IPS DF 6.9 (cell line): ENCODE measurements around the gene IGLL5.

Experiments
- DNase-seq: peaks from one replicate; pipeline ENCODE4 v3.0.0-alpha.2; 2013; ENCODE audit warnings: low read depth, low spot score
- H3K27ac ChIP-seq: one replicate; pipeline ENCODE4 v1.5.1; 2013; ENCODE audit warnings: low read length, control low read depth
- H3K27me3 ChIP-seq: 2 replicates; pipeline ENCODE4 v1.6.1; 2013; ENCODE audit warnings: mild to moderate bottlenecking, low read length; ENCODE audit not compliant: control insufficient read depth, insufficient read depth
- H3K36me3 ChIP-seq: 2 replicates; pipeline ENCODE4 v1.6.1; 2013; ENCODE audit warnings: low read length; ENCODE audit not compliant: control insufficient read depth, insufficient read depth
- H3K4me1 ChIP-seq: 2 replicates; pipeline ENCODE4 v1.6.1; 2013; ENCODE audit warnings: low read length; ENCODE audit not compliant: control insufficient read depth, insufficient read depth
- H3K4me3 ChIP-seq: 2 replicates; pipeline ENCODE4 v1.5.1; 2013; ENCODE audit warnings: mild to moderate bottlenecking, low read length
- H3K9me3 ChIP-seq: 2 replicates; pipeline ENCODE4 v1.6.1; 2013; ENCODE audit warnings: low read length, inconsistent platforms; ENCODE audit not compliant: control insufficient read depth, insufficient read depth
- WGBS: extraction: QIAGEN DNeasy Blood & Tissue Kit; methylation state at CpG from one replicate; pipeline ENCODE4 v1.1.7; 2013; ENCODE audit warnings: mixed read lengths, missing lambda C conversion rate; ENCODE audit not compliant: insufficient read length, insufficient coverage; 5-methylcytosine and 5-hydroxymethylcytosine counted together

The IGLL5 gene

GRCh38 chr22:22933807-22934542 is 46.4 kb downstream of the IGLL5 start:
- Histone ChIP-seq H3K27ac (no peak overlapping the region), H3K9me3 (no peaks in the 10 kb centered on the region), H3K4me1 (no peaks in the 10 kb centered on the region), H3K4me3 (no peak overlapping the region), H3K36me3 (no peaks in the 10 kb centered on the region), H3K27me3 (no peaks in the 10 kb centered on the region)
- no CpG with 5 or more reads among the region's 10 CpGs for WGBS
- no peak for DNase-seq

- no peak overlapping the region for H3K27ac ChIP-seq
- H3K36me3 ChIP-seq = no peaks in the 10 kb centered on the region
- no peak overlapping the region for H3K4me3 ChIP-seq
- WGBS = no CpG with 5 or more reads among the region's 11 CpGs
- no peaks in the 10 kb centered on the region for H3K9me3 ChIP-seq
- H3K4me1 ChIP-seq = no peaks in the 10 kb centered on the region
- no peak for DNase-seq
- H3K27me3 ChIP-seq = no peaks in the 10 kb centered on the region
Measured at GRCh38 chr22:22934543-22935055, 47.0 kb downstream of the IGLL5 start.

GRCh38 chr22:22935056-22935545 is 47.5 kb downstream of the IGLL5 start:
- H3K4me3 ChIP-seq = no peak overlapping the region
- no peaks in the 10 kb centered on the region for H3K9me3 ChIP-seq
- H3K4me1 ChIP-seq = no peaks in the 10 kb centered on the region
- no peaks in the 10 kb centered on the region for H3K36me3 ChIP-seq
- H3K27me3 ChIP-seq = no peaks in the 10 kb centered on the region
- H3K27ac ChIP-seq = no peak overlapping the region
- no peak for DNase-seq
- WGBS = no CpG with 5 or more reads among the region's 3 CpGs

GRCh38 chr22:22935546-22936157 is 48.0 kb downstream of the IGLL5 start:
- no peak for DNase-seq
- Histone ChIP-seq H3K27ac (no peak overlapping the region), H3K9me3 (no peaks in the 10 kb centered on the region), H3K36me3 (no peaks in the 10 kb centered on the region), H3K4me1 (no peaks in the 10 kb centered on the region), H3K27me3 (no peaks in the 10 kb centered on the region), H3K4me3 (no peak overlapping the region)
- no CpG with 5 or more reads among the region's 4 CpGs for WGBS

GRCh38 chr22:22936180-22936914 is 48.7 kb downstream of the IGLL5 start:
- no peak for DNase-seq
- no peak overlapping the region for H3K27ac ChIP-seq
- no CpG with 5 or more reads among the region's 15 CpGs for WGBS
- no peaks in the 10 kb centered on the region for H3K27me3 ChIP-seq
- no peaks in the 10 kb centered on the region for H3K9me3 ChIP-seq
- H3K4me1 ChIP-seq = no peaks in the 10 kb centered on the region
- no peaks in the 10 kb centered on the region for H3K36me3 ChIP-seq
- H3K4me3 ChIP-seq = no peak overlapping the region

- H3K27me3 ChIP-seq = no peaks in the 10 kb centered on the region
- no peak overlapping the region for H3K27ac ChIP-seq
- no CpG with 5 or more reads among the region's 6 CpGs for WGBS
- H3K36me3 ChIP-seq = no peaks in the 10 kb centered on the region
- DNase-seq = no peak
- H3K9me3 ChIP-seq = no peaks in the 10 kb centered on the region
- H3K4me3 ChIP-seq = no peak overlapping the region
- no peaks in the 10 kb centered on the region for H3K4me1 ChIP-seq
Measured at GRCh38 chr22:22936915-22937656, 49.5 kb downstream of the IGLL5 start.

- H3K27me3 ChIP-seq = no peaks in the 10 kb centered on the region
- H3K9me3 ChIP-seq = no peaks in the 10 kb centered on the region
- no peaks in the 10 kb centered on the region for H3K4me1 ChIP-seq
- no peak overlapping the region for H3K4me3 ChIP-seq
- no CpG with 5 or more reads among the region's 3 CpGs for WGBS
- DNase-seq = no peak
- no peak overlapping the region for H3K27ac ChIP-seq
- no peaks in the 10 kb centered on the region for H3K36me3 ChIP-seq
Measured at GRCh38 chr22:22937894-22938480, 50.4 kb downstream of the IGLL5 start.

GRCh38 chr22:22938672-22939587 is 51.3 kb downstream of the IGLL5 start:
- no peaks in the 10 kb centered on the region for H3K36me3 ChIP-seq
- no peak overlapping the region for H3K27ac ChIP-seq
- no peaks in the 10 kb centered on the region for H3K27me3 ChIP-seq
- no peak overlapping the region for H3K4me3 ChIP-seq
- H3K4me1 ChIP-seq = no peaks in the 10 kb centered on the region
- no CpG with 5 or more reads among the region's 8 CpGs for WGBS
- H3K9me3 ChIP-seq = no peaks in the 10 kb centered on the region
- DNase-seq = no peak

GRCh38 chr22:22939588-22940368 is 52.2 kb downstream of the IGLL5 start:
- no peaks in the 10 kb centered on the region for H3K4me1 ChIP-seq
- no peak overlapping the region for H3K27ac ChIP-seq
- H3K36me3 ChIP-seq = no peaks in the 10 kb centered on the region
- no peaks in the 10 kb centered on the region for H3K9me3 ChIP-seq
- H3K27me3 ChIP-seq = no peaks in the 10 kb centered on the region
- no peak for DNase-seq
- no CpG with 5 or more reads among the region's 11 CpGs for WGBS
- H3K4me3 ChIP-seq = no peak overlapping the region
